WTC11 (cell line): ENCODE data around the gene ADGRF1. TPM values are rescaled to one million over a fixed set of nuclear protein-coding genes. Genes with fewer than 3 reads are reported as not detected.

ENCODE experiments used
- ATAC-seq: fragments of 200-7000 bp; cut with Tn5 transposase; 2 replicates; pipeline ENCODE4 v1.10.0; 2021; ENCODE audit warnings: mild to moderate bottlenecking, moderate library complexity
- CTCF ChIA-PET: fragments of 300-600 bp; sonication (Branson Sonifier 250); formaldehyde crosslinking; loops from one replicate; lab custom pipeline; 2021; ENCODE audit warnings: antibody characterized with exemption; lab: Charles Lee
- POLR2A ChIA-PET: fragments of 350-600 bp; sonication (Branson Sonifier 250); formaldehyde crosslinking; loops from one replicate; lab custom pipeline; 2021; ENCODE audit warnings: antibody characterized with exemption; lab: Charles Lee
- DNase-seq: peaks from one replicate; pipeline ENCODE4 v3.0.0; 2021; ENCODE audit warnings: low spot score
- H3K27ac Mint-ChIP-seq: 2 replicates; pipeline ENCODE4 v1.8.0; 2021; ENCODE audit warnings: mixed read lengths
- H3K27me3 Mint-ChIP-seq: 2 replicates; pipeline ENCODE4 v1.8.0; 2021; ENCODE audit warnings: low read depth, mild to moderate bottlenecking, moderate library complexity, mixed read lengths
- H3K36me3 Mint-ChIP-seq: 2 replicates; pipeline ENCODE4 v1.8.0; 2021; ENCODE audit warnings: mixed read lengths
- H3K4me1 Mint-ChIP-seq: 2 replicates; pipeline ENCODE4 v1.8.0; 2022; ENCODE audit warnings: mixed read lengths
- H3K4me3 Mint-ChIP-seq: 2 replicates; pipeline ENCODE4 v1.8.0; 2021; ENCODE audit warnings: mild to moderate bottlenecking, moderate library complexity, mixed read lengths
- H3K9me3 Mint-ChIP-seq: 2 replicates; pipeline ENCODE4 v1.8.0; 2021; ENCODE audit warnings: mixed read lengths
- ATF3 ChIP-seq: sonication (generic); formaldehyde crosslinking; conservative IDR thresholded peaks from 2 replicates; pipeline ENCODE4 v1.8.1; 2022; ENCODE audit warnings: mild to moderate bottlenecking, missing genetic modification reagents
- E2F4 ChIP-seq: sonication (generic); formaldehyde crosslinking; IDR thresholded peaks from 2 replicates; pipeline ENCODE4 v1.8.1; 2022; ENCODE audit warnings: low read depth, mild to moderate bottlenecking, moderate library complexity, missing genetic modification reagents, borderline replicate concordance
- E2F5 ChIP-seq: sonication (generic); formaldehyde crosslinking; IDR thresholded peaks from 2 replicates; pipeline ENCODE4 v1.8.1; 2022; ENCODE audit warnings: mild to moderate bottlenecking, moderate library complexity, missing genetic modification reagents
- EMX1 ChIP-seq: fragments of 250-450 bp; sonication (Bioruptor Pico); IDR thresholded peaks from 2 replicates; pipeline ENCODE4 v1.8.0; 2021; ENCODE audit warnings: mild to moderate bottlenecking
- ETV6 ChIP-seq: sonication (generic); formaldehyde crosslinking; IDR thresholded peaks from 2 replicates; pipeline ENCODE4 v1.8.1; 2022; ENCODE audit warnings: mild to moderate bottlenecking, missing genetic modification reagents
- HMGA2 ChIP-seq: fragments of 250-450 bp; sonication (Bioruptor Pico); IDR thresholded peaks from 2 replicates; pipeline ENCODE4 v1.4.0; 2021; ENCODE audit warnings: mild to moderate bottlenecking, moderate library complexity
- IRF2 ChIP-seq: sonication (generic); formaldehyde crosslinking; IDR thresholded peaks from 2 replicates; pipeline ENCODE4 v1.8.0; 2022; ENCODE audit warnings: low read depth, missing genetic modification reagents, borderline replicate concordance
- JUN ChIP-seq: sonication (generic); formaldehyde crosslinking; IDR thresholded peaks from 2 replicates; pipeline ENCODE4 v1.8.0; 2023; ENCODE audit warnings: mild to moderate bottlenecking, missing genetic modification reagents
- MAX ChIP-seq: sonication (generic); formaldehyde crosslinking; IDR thresholded peaks from 2 replicates; pipeline ENCODE4 v1.8.0; 2022; ENCODE audit warnings: mild to moderate bottlenecking, missing genetic modification reagents
- MXD4 ChIP-seq: fragments of 250-450 bp; sonication (Bioruptor Pico); IDR thresholded peaks from 2 replicates; pipeline ENCODE4 v1.8.0; 2021; ENCODE audit warnings: mild to moderate bottlenecking, moderate library complexity, borderline replicate concordance
- MYBL2 ChIP-seq: sonication (generic); formaldehyde crosslinking; IDR thresholded peaks from 2 replicates; pipeline ENCODE4 v1.8.1; 2023; ENCODE audit warnings: mild to moderate bottlenecking, moderate library complexity, missing genetic modification reagents
- NFATC4 ChIP-seq: fragments of 250-450 bp; sonication (Bioruptor Pico); IDR thresholded peaks from 2 replicates; pipeline ENCODE4 v1.9.0; 2021; ENCODE audit warnings: mild to moderate bottlenecking
- PREB ChIP-seq: sonication (generic); formaldehyde crosslinking; IDR thresholded peaks from 2 replicates; pipeline ENCODE4 v1.8.1; 2022; ENCODE audit warnings: mild to moderate bottlenecking, missing genetic modification reagents, moderate library complexity, borderline replicate concordance
- SMAD4 ChIP-seq: sonication (generic); formaldehyde crosslinking; IDR thresholded peaks from 2 replicates; pipeline ENCODE4 v1.8.0; 2022; ENCODE audit warnings: mild to moderate bottlenecking, missing genetic modification reagents
- TP53 ChIP-seq: sonication (generic); formaldehyde crosslinking; IDR thresholded peaks from 2 replicates; pipeline ENCODE4 v1.8.1; 2023; ENCODE audit warnings: mild to moderate bottlenecking, missing genetic modification reagents
- ZBTB43 ChIP-seq: sonication (generic); formaldehyde crosslinking; IDR thresholded peaks from 2 replicates; pipeline ENCODE4 v1.8.1; 2023; ENCODE audit warnings: mild to moderate bottlenecking, missing genetic modification reagents
- ZNF512 ChIP-seq: sonication (generic); formaldehyde crosslinking; IDR thresholded peaks from 2 replicates; pipeline ENCODE4 v1.8.1; 2022; ENCODE audit warnings: missing genetic modification reagents, borderline replicate concordance
- ZNF532 ChIP-seq: fragments of 250-450 bp; sonication (Bioruptor Pico); IDR thresholded peaks from 2 replicates; pipeline ENCODE4 v1.9.0; 2021; ENCODE audit warnings: mild to moderate bottlenecking, borderline replicate concordance
- ZSCAN18 ChIP-seq: fragments of 250-450 bp; sonication (Bioruptor Pico); IDR thresholded peaks from 2 replicates; pipeline ENCODE4 v2.1.2; 2022; ENCODE audit warnings: mild to moderate bottlenecking, moderate library complexity
- total RNA-seq: library from RNA; stranded (reverse); gene quantifications from 3 replicates; pipeline ENCODE4 v1.2.3, GENCODE V29; 2021

ADGRF1 gene
- total RNA-seq, 1 experiment from 2014 or later = 0.26 TPM

GRCh38 chr6:46954837-46955451 is 87.2 kb downstream of the ADGRF1 start (continued):
- TF ChIP-seq PREB (CRISPR knock-in tag) (no peak), E2F4 (no peak)
- TF ChIP-seq, all 79 proteins: peak for 0

GRCh38 chr6:46953921-46954320 is 88.2 kb downstream of the ADGRF1 start:
- ChIA-PET POLR2A (no interaction called here), CTCF (no interaction called here)
- TF ChIP-seq EMX1 (CRISPR knock-in tag) = no peak
- TF ChIP-seq E2F5 = no peak
- no peak for TF ChIP-seq ETV6 (CRISPR knock-in tag)
- no peak for TF ChIP-seq TP53 (CRISPR knock-in tag)
- no peak for TF ChIP-seq ZSCAN18 (CRISPR knock-in tag)
- TF ChIP-seq ZNF512 (CRISPR knock-in tag) = no peak
- no peak for TF ChIP-seq ATF3 (CRISPR knock-in tag)
- TF ChIP-seq JUN (CRISPR knock-in tag) = no peak
- H3K4me3 Mint-ChIP-seq = no peak overlapping the region
- H3K27ac Mint-ChIP-seq = no peak overlapping the region
- no peaks in the 10 kb centered on the region for H3K27me3 Mint-ChIP-seq
- peaks cover 23% of the 10 kb centered on the region for H3K4me1 Mint-ChIP-seq
- no peak for ATAC-seq
- no peaks in the 10 kb centered on the region for H3K9me3 Mint-ChIP-seq
- H3K36me3 Mint-ChIP-seq = no peaks in the 10 kb centered on the region
- no peak for DNase-seq

- ATAC-seq (no peak), DNase-seq (no peak)
- Mint-ChIP-seq H3K4me3 (no peak overlapping the region), H3K27me3 (no peaks in the 10 kb centered on the region; the same call in 1 of the 2 replicates), H3K36me3 (no peaks in the 10 kb centered on the region), H3K9me3 (no peaks in the 10 kb centered on the region), H3K27ac (no peak overlapping the region), H3K4me1 (peaks cover 5% of the 10 kb centered on the region)
- no peak for TF ChIP-seq SMAD4 (CRISPR knock-in tag)
- no peak for TF ChIP-seq ZBTB43 (CRISPR knock-in tag)
- no peak for TF ChIP-seq MXD4 (CRISPR knock-in tag)
- TF ChIP-seq IRF2 (CRISPR knock-in tag) = no peak
- TF ChIP-seq ZNF532 (CRISPR knock-in tag) = no peak
- no peak for TF ChIP-seq MYBL2 (CRISPR knock-in tag)
- TF ChIP-seq NFATC4 (CRISPR knock-in tag) = no peak
- TF ChIP-seq HMGA2 (CRISPR knock-in tag) = no peak
- no peak for TF ChIP-seq MAX
- CTCF ChIA-PET = no interaction called here
- POLR2A ChIA-PET = no interaction called here
Observed at GRCh38 chr6:46949632-46950280, 92.4 kb downstream of the ADGRF1 start.
